Measurements from ENCODE around the gene PALM. TPM values are rescaled to one million over a fixed set of nuclear protein-coding genes. Genes with fewer than 3 reads are reported as not detected.
A peak's percentile ranks its signal among the peaks of the same experiment; 100 is the strongest.

PALM gene
- total RNA-seq, 1 experiment from 2014 or later = 43.7 TPM

- Histone ChIP-seq H3K4me2 (ENCODE audit: low read length) (peak overlapping the region; percentile 99), H3K27me3 (ENCODE audit: insufficient read depth, low read length) (no peaks in the 10 kb centered on the region), H3K27ac (ENCODE audit: low read depth, low read length) (peak overlapping the region; percentile 99), H3K9me2 (ENCODE audit: insufficient read depth) (no peaks in the 10 kb centered on the region), H3K4me3 (replicated peaks in 1 of 2; ENCODE audit: low read depth in 1 of 2, low read length in 2 of 2) (peak overlapping the region; percentile 55 to 72), H3K36me3 (ENCODE audit: control insufficient read depth in 1 of 2, insufficient read depth in 2 of 2, low read length in 2 of 2) (peaks cover 0 to 7% of the 10 kb centered on the region in 2 experiments; a peak in 2 of 4 replicates), H3K79me2 (ENCODE audit: insufficient read depth, low read length) (peaks cover 42% of the 10 kb centered on the region), H3K9ac (ENCODE audit: low read length) (peak overlapping the region; percentile 83), H2AFZ (ENCODE audit: low read depth, low read length, poor library complexity, severe bottlenecking) (no peak overlapping the region), H4K20me1 (ENCODE audit: insufficient read depth) (peaks cover 5% of the 10 kb centered on the region; the same call in 1 of the 2 replicates), H3K4me1 (ENCODE audit: control insufficient read depth in 1 of 2, insufficient read depth in 2 of 2, low read length in 2 of 2) (peaks cover 18 to 35% of the 10 kb centered on the region in 2 experiments), H3K9me3 (ENCODE audit: control insufficient read depth in 1 of 2, insufficient read depth in 1 of 2, low read depth in 1 of 2, low read length in 2 of 2) (no peaks in the 10 kb centered on the region)
- ChIA-PET CTCF (interaction anchor here (0.6 to 1.6 kb wide), 7 partner anchors 14 to 157 kb away, joined by 3 to 19 read pairs (median 4); no protein-coding TSS in a partner anchor), POLR2A (interaction anchor here (1.0 to 1.2 kb wide), 4 partner anchors 12 to 252 kb away, joined by 3 to 5 read pairs (median 4); partner anchors contain the start of gene FSTL3), RAD21 (ENCODE audit: low non-redundant PET in 1 of 2, low total read pairs in 2 of 2, uncharacterized antibody in 2 of 2, unreplicated experiment in 2 of 2) (interaction anchor here (0.7 to 1.0 kb wide), 2 partner anchors 13 to 71 kb away, joined by 3 to 6 read pairs; no protein-coding TSS in a partner anchor)
- intact Hi-C loops (cut with micrococcal nuclease) = loop anchor here (2.0 kb wide), 1 partner anchor 133 kb away; the partner anchor contains the start of gene PTBP1
- BruUV-seq (replicated peaks) = TSS peak; percentile 54
- no peak for TF ChIP-seq POLR2AphosphoS5 (IDR thresholded peaks at IDR 0.05; ENCODE audit: low read depth, low read length)
- no peak for TF ChIP-seq EGR1 (IDR thresholded peaks at IDR 0.05; ENCODE audit: low read depth)
- TF ChIP-seq, protein P1, sequence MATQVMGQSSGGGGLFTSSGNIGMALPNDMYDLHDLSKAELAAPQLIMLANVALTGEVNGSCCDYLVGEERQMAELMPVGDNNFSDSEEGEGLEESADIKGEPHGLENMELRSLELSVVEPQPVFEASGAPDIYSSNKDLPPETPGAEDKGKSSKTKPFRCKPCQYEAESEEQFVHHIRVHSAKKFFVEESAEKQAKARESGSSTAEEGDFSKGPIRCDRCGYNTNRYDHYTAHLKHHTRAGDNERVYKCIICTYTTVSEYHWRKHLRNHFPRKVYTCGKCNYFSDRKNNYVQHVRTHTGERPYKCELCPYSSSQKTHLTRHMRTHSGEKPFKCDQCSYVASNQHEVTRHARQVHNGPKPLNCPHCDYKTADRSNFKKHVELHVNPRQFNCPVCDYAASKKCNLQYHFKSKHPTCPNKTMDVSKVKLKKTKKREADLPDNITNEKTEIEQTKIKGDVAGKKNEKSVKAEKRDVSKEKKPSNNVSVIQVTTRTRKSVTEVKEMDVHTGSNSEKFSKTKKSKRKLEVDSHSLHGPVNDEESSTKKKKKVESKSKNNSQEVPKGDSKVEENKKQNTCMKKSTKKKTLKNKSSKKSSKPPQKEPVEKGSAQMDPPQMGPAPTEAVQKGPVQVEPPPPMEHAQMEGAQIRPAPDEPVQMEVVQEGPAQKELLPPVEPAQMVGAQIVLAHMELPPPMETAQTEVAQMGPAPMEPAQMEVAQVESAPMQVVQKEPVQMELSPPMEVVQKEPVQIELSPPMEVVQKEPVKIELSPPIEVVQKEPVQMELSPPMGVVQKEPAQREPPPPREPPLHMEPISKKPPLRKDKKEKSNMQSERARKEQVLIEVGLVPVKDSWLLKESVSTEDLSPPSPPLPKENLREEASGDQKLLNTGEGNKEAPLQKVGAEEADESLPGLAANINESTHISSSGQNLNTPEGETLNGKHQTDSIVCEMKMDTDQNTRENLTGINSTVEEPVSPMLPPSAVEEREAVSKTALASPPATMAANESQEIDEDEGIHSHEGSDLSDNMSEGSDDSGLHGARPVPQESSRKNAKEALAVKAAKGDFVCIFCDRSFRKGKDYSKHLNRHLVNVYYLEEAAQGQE (IDR thresholded peaks at IDR 0.05; ENCODE audit: low read depth) = no peak
- no peak for TF ChIP-seq ATF3 (IDR thresholded peaks at IDR 0.05)
- TF ChIP-seq JUND (IDR thresholded peaks at IDR 0.05) = no peak
- TF ChIP-seq ELF1 (IDR thresholded peaks at IDR 0.05; ENCODE audit: borderline replicate concordance, low read depth) = no peak
- TF ChIP-seq SRF (IDR thresholded peaks at IDR 0.05; ENCODE audit: low read depth) = no peak
- TF ChIP-seq MAX (IDR thresholded peaks at IDR 0.05) = no peak; the same call in 1 of the 2 replicates
- TF ChIP-seq ZFX (IDR thresholded peaks at IDR 0.05) = no peak
- TF ChIP-seq RAD21 (IDR thresholded peaks at IDR 0.05; ENCODE audit: low read depth) = no peak
- no peak for TF ChIP-seq SIN3A (IDR thresholded peaks at IDR 0.05; ENCODE audit: low read depth)
- TF ChIP-seq EZH2 (IDR thresholded peaks at IDR 0.05) = no peak
- DNase-seq (ENCODE audit: low read depth, low spot score) = no peak
- no peak; the same call in 1 of the 2 replicates for ATAC-seq
These were observed 45.0 kb upstream of the PALM start for GRCh38 chr19:663682-664117.
